Adrenal gland (tissue), 12 donors: ENCODE measurements around the gene PIEZO1. TPM values are rescaled to one million over a fixed set of nuclear protein-coding genes. Genes with fewer than 3 reads are reported as not detected.
A peak's percentile ranks its signal among the peaks of the same experiment; 100 is the strongest.

Source experiments
- DNase-seq, 7 donors: peaks; one replicate each; pipeline ENCODE4 v3.0.0-alpha.2; 2019 to 2020
- H3K27ac ChIP-seq, 5 donors: fragments of 200-600 bp; sonication (generic) in 4 of 5; 1 replicate in 3 of 5; 2 replicates in 2 of 5; pipeline versions ENCODE4 v1.5.1 to v1.8.0; 2016 to 2020; ENCODE audit warnings: mild to moderate bottlenecking in 1 of 5
- H3K27me3 ChIP-seq: fragments of 200-600 bp; 2 replicates; pipeline ENCODE4 v1.8.0; 2021
- H3K36me3 ChIP-seq, 2 donors: fragments of 200-600 bp; replicated peaks in 1 of 2; 1 replicate in 1 of 2; 2 replicates in 1 of 2; pipeline versions ENCODE4 v1.5.1 to v1.8.0; 2018 to 2022
- H3K4me1 ChIP-seq, 2 donors: fragments of 200-600 bp; replicated peaks in 1 of 2; 1 replicate in 1 of 2; 2 replicates in 1 of 2; pipeline versions ENCODE4 v1.5.1 to v1.8.0; 2018 to 2021
- H3K4me3 ChIP-seq, 4 donors: fragments of 200-600 bp; sonication (generic) in 3 of 4; one replicate each; pipeline ENCODE4 v1.5.1; 2016 to 2018
- H3K9me3 ChIP-seq, 3 donors: fragments of 200-600 bp; sonication (generic) in 1 of 3; replicated peaks in 1 of 3; 1 replicate in 2 of 3; 2 replicates in 1 of 3; pipeline versions ENCODE4 v1.5.1 to v1.8.0; 2016 to 2021
- POLR2A ChIP-seq, 2 donors: fragments of 450-650 bp; IDR thresholded peaks; one replicate each; pipeline ENCODE4 v1.6.1; 2017; ENCODE audit warnings: antibody characterized with exemption in 2 of 2, mild to moderate bottlenecking in 2 of 2, moderate library complexity in 1 of 2
- WGBS, 4 donors: extraction: QIAGEN DNeasy Blood & Tissue Kit in 2 of 4; methylation state at CpG; one replicate each; pipeline versions ENCODE4 v1.1.5 to v1.1.7; 2013 to 2017; 5-methylcytosine and 5-hydroxymethylcytosine counted together
- intact Hi-C, 2 donors: fragments of 100-400 bp; cut with DNase I; formaldehyde crosslinking; loops; one replicate each; pipeline versions ENCODE4 v1.14.1 to v1.15.0; 2022 to 2023
- polyA plus RNA-seq, 3 donors: library from polyadenylated mRNA; stranded (reverse); fragments of 200-250 nt in 2 of 3; fragments of 350-450 nt in 1 of 3; fragmentation: Illumina TruSeq in 1 of 3; extraction: RNeasy Lipid Tissue Mini Kit (QIAGEN cat#74804) in 1 of 3; gene quantifications; one replicate each; pipeline ENCODE4 v1.2.3, GENCODE V29; 2013 to 2014
- total RNA-seq, 9 donors: library from RNA; depleted of rRNA in 4 of 9; stranded (reverse); fragments of >200 nt in 4 of 9; fragments of 120-200 nt in 1 of 9; fragmentation: NEBNext Ultra II Directional in 1 of 9; extraction: Animal tissue kit (Norgen Biotek cat#: 25700) in 1 of 9; gene quantifications; one replicate each; pipeline versions ENCODE4 v1.1.0 to v1.2.4, GENCODE V29; 2013 to 2023
- TF ChIP-seq, protein P1 (sequence below), 6 experiments: fragments of 450-650 bp in 4 of 6; fragments of 200-600 bp in 2 of 6; sonication (generic) in 1 of 6; IDR thresholded peaks; 1 replicate in 5 of 6; 2 replicates in 1 of 6; pipeline versions ENCODE4 v1.5.1 to v1.8.0; 2016 to 2021; ENCODE audit warnings: antibody characterized with exemption in 6 of 6, mild to moderate bottlenecking in 2 of 6, moderate library complexity in 1 of 6
- donor health status: healthy with polysubstance abuse.
- donor health status: Bipolar disorder and iron deficiency.
- donor health status: DM: yes; HTN: yes; CAD: no.
- donor health status: DM: no; HTN: no; CAD: no.
- donor health status: DM: no; HTN: no; CAD: no.
- donor health status: DM: yes; HTN: yes; CAD: no.

The PIEZO1 gene
- total and polyA plus RNA-seq, 12 donors, result 7.9 to 327 (median 92.4) TPM

DNA sequence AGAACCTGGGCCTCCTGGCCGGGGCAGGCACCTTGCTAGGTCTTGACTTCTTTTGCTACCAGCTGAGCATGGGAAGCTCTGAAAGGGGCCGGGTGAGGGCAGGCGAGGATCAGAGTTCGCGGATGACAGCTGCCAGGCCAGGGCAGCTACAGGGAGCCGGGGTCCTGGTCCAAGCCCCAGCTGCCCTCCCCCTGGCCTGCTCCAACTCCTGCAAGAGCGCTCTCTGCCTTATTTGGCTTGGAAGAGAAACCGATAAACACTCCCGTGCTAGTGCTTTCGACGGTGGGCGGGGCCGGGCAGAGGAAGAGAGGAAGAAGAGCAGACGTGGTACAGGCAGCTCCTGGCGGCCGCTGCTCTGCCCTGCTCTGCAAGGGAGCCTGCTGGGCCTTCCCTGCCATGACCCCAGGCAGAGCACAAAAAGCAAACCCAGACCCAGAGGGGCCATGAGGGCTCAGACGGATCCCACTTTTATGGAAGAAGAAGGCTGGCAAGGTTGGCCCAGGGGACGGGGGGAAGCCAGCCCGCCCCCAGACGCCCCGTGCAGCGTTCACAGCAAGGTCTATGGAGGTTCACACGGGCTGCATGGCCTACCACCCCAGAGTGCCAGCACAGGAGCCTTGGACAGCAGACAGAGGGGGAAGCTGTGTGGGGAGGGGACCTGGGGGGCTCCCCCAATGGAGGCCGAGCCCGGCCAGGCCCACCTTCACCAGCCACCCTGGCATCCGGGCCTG is 25.6 kb downstream of the PIEZO1 start:
- Histone ChIP-seq H3K36me3 (no peaks in the 10 kb centered on the region), H3K4me1 (peaks cover 0 to 5% of the 10 kb centered on the region in 2 donors), H3K4me3 (no peak overlapping the region), H3K9me3 (no peaks in the 10 kb centered on the region), H3K27ac (peak overlapping the region in 2 of 5 donors; percentile 30 to 52), H3K27me3 (no peaks in the 10 kb centered on the region)
- intact Hi-C loops, result no loop called here
- peak in 4 of 7 donors; percentile 23 to 65 (median 53) for DNase-seq
- 59 to 78% (median 73%) methylated on average over 6 to 26 of the region's 26 CpGs for WGBS, 4 donors
- TF ChIP-seq, protein P1, sequence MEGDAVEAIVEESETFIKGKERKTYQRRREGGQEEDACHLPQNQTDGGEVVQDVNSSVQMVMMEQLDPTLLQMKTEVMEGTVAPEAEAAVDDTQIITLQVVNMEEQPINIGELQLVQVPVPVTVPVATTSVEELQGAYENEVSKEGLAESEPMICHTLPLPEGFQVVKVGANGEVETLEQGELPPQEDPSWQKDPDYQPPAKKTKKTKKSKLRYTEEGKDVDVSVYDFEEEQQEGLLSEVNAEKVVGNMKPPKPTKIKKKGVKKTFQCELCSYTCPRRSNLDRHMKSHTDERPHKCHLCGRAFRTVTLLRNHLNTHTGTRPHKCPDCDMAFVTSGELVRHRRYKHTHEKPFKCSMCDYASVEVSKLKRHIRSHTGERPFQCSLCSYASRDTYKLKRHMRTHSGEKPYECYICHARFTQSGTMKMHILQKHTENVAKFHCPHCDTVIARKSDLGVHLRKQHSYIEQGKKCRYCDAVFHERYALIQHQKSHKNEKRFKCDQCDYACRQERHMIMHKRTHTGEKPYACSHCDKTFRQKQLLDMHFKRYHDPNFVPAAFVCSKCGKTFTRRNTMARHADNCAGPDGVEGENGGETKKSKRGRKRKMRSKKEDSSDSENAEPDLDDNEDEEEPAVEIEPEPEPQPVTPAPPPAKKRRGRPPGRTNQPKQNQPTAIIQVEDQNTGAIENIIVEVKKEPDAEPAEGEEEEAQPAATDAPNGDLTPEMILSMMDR (IDR thresholded peaks at IDR 0.05), result no peak
- no peak for TF ChIP-seq POLR2A (IDR thresholded peaks at IDR 0.05)

DNA sequence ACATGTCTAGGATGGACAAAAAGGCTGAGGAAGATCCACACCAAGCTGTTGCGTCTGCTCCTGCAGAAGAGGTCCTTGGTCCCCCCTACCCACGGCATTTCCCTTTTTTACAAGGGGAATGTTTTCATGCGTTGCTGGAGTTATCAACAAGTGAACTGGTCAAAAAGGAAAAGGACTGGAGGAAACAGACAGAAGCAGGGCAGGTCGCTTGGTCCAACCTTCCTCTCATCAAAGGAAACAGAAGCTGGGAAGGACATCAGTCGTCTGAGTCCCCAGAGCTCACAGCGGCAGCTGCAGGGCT is 26.1 kb downstream of the PIEZO1 start:
- no peak overlapping the region for H3K4me3 ChIP-seq
- no peaks in the 10 kb centered on the region for H3K9me3 ChIP-seq
- no peak for DNase-seq
- H3K4me1 ChIP-seq, result peaks cover 0 to 5% of the 10 kb centered on the region in 2 donors
- intact Hi-C loops, result no loop called here
- no peaks in the 10 kb centered on the region for H3K27me3 ChIP-seq
- H3K36me3 ChIP-seq, result no peaks in the 10 kb centered on the region
- WGBS, 4 donors, result 73 to 85% (median 84%) methylated on average over 6 of the region's 6 CpGs
- H3K27ac ChIP-seq, result peak overlapping the region in 2 of 5 donors; percentile 30 to 52
- TF ChIP-seq POLR2A (IDR thresholded peaks at IDR 0.05), result no peak
- TF ChIP-seq, protein P1 (IDR thresholded peaks at IDR 0.05), result no peak

DNA sequence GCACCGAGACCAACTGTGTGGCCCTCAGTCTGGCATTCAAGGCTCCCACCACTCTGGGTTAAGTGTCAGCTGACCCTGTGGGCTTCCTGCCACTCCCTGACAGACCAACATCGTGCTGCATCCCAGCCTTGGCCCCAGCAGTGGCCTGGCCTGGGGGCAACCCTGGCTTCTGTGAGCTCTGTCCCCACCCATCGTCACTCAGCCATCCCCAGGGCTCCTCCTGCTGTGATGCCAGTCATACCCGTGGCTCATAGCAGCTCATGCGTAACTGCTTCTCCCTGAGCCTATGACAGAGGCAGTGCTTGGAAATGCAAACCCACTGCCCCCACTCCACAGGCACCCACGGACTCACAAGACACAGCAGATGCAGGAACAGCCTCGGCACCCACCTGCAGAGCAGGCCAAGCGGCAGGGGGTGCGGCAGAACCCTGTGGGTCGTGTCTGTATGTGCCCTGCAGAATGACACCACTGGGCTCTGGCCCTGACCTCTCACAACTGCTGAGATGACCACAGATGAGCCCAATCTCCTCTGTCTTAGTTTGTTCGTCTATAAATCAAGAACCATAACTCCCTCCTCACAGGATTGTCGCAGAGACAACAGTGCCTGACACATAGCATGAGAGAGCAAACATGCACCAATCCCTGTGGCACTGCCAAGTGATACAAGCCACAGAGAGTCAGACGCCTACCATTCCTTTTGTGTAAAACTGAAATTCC is 26.6 kb downstream of the PIEZO1 start:
- WGBS, 4 donors, result 85 to 95% (median 89%) methylated on average over 6 to 13 of the region's 13 CpGs
- Histone ChIP-seq H3K27ac (no peak overlapping the region), H3K9me3 (no peaks in the 10 kb centered on the region), H3K4me1 (peaks cover 0 to under 1% of the 10 kb centered on the region in 2 donors), H3K27me3 (no peaks in the 10 kb centered on the region), H3K36me3 (no peaks in the 10 kb centered on the region), H3K4me3 (no peak overlapping the region)
- DNase-seq, result no peak
- intact Hi-C loops, result no loop called here
- no peak for TF ChIP-seq POLR2A (IDR thresholded peaks at IDR 0.05)
- TF ChIP-seq, protein P1 (IDR thresholded peaks at IDR 0.05), result no peak

DNA sequence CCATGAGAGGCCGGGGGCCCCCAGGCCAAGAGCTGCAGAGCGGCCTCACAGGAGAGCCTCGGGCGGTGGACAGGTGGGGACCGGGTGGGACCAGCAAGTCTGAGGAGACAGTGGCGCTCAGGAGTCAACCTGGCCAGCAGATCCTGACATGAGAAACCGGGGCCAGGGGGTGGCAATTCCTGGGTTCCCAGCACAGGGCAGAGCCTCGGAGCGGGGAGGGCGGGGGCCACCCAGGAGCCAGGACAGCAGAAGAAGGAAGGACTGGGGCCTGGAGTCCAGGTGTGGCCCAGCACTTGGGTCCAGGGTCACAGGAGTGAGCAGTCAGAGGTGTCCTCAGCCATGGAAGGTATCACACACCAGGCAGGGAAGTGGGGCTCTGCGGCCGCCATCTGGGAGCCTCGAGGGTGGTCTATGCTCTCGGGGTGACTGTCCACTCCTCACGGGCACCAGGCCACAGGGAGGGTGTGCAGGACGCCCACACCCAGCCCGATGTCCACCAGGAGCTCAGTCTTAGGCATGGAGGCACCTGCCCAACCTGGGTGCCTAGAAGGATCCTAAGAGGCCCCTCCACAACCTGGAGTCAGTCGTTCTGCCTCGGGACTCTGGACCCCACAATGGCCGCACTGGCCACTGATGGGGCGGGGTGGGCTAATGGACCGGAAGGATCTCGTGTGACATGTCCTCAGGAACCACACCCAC is 29.1 kb downstream of the PIEZO1 start:
- Histone ChIP-seq H3K27ac (no peak overlapping the region), H3K27me3 (no peaks in the 10 kb centered on the region), H3K9me3 (no peaks in the 10 kb centered on the region), H3K4me3 (no peak overlapping the region), H3K4me1 (no peaks in the 10 kb centered on the region), H3K36me3 (no peaks in the 10 kb centered on the region)
- intact Hi-C loops, result no loop called here
- 76 to 90% (median 85%) methylated on average over 9 to 23 of the region's 23 CpGs for WGBS, 4 donors
- TF ChIP-seq, protein P1 (IDR thresholded peaks at IDR 0.05), result no peak
- no peak for DNase-seq
